Measurements from ENCODE around the gene ASGR1.

DNA sequence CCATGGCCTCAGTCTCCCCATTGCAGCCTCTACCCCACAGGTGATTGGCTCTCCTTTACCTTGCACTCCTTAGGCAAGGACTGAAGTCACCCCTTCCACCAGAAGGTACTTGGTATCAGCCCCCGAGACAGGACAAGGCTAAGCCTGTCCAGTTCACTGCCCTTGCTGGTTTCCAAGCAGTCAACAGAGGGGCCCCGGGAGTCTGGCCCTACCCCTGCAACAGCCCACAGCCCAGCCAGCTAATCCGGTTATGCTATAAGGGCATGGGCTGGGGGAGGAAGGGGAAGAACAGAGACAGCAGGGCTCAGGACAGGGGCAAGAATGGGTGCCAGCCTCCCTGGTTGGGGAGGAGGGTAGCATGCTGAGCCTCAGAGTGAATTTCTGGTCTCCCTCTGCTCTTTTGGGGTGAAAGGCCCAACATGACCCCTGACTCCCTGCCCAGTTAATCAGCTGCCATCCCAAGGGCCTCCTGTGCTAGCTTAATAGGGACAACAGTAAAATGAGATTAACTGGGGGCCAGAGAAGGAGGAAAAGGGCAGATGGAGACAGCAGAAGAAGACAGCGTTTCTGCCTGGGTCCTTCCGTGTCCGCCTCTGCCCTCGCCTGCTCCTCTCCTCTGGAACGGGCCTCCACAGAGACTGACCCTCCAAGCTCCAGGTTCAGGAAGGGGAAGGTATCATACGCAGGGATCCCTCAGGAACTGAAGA, 29.7 kb upstream of the ASGR1 start:
- TF ChIP-seq, protein P1, sequence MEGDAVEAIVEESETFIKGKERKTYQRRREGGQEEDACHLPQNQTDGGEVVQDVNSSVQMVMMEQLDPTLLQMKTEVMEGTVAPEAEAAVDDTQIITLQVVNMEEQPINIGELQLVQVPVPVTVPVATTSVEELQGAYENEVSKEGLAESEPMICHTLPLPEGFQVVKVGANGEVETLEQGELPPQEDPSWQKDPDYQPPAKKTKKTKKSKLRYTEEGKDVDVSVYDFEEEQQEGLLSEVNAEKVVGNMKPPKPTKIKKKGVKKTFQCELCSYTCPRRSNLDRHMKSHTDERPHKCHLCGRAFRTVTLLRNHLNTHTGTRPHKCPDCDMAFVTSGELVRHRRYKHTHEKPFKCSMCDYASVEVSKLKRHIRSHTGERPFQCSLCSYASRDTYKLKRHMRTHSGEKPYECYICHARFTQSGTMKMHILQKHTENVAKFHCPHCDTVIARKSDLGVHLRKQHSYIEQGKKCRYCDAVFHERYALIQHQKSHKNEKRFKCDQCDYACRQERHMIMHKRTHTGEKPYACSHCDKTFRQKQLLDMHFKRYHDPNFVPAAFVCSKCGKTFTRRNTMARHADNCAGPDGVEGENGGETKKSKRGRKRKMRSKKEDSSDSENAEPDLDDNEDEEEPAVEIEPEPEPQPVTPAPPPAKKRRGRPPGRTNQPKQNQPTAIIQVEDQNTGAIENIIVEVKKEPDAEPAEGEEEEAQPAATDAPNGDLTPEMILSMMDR (conservative IDR thresholded peaks at IDR 0.05; ENCODE audit: low read depth, low read length), result no peak
- TF ChIP-seq EZH2phosphoT487 (IDR thresholded peaks at IDR 0.05; ENCODE audit: borderline replicate concordance, low read length), result no peak
